ENCODE results near the gene TRAK2.

GRCh38 chr2:201413552-201413951 is 37.7 kb downstream of the TRAK2 start:
- TF ChIP-seq EZH2 (IDR thresholded peaks at IDR 0.05; ENCODE audit: borderline replicate concordance, insufficient read depth, low read depth, low read length, poor library complexity, severe bottlenecking) = no peak
- TF ChIP-seq CTCF (IDR thresholded peaks at IDR 0.05) = no peak

Measured in B cell (primary cell).